Measurements from ENCODE around the gene HNRNPA0.
"Not testable (repeated sequence)": the region's sequence is repeated elsewhere in the genome, so short reads cannot be mapped to it uniquely, and the experiment has no call there.

HNRNPA0 gene

GRCh38 chr5:137754188-137754960 is at the start of gene HNRNPA0:
HNRNPA0 (minus strand) TSS chr5:137754363; CDS start chr5:137754066, 297 bp downstream.
- peak; percentile 88 for DNase-seq (ENCODE audit: low spot score)

DNA sequence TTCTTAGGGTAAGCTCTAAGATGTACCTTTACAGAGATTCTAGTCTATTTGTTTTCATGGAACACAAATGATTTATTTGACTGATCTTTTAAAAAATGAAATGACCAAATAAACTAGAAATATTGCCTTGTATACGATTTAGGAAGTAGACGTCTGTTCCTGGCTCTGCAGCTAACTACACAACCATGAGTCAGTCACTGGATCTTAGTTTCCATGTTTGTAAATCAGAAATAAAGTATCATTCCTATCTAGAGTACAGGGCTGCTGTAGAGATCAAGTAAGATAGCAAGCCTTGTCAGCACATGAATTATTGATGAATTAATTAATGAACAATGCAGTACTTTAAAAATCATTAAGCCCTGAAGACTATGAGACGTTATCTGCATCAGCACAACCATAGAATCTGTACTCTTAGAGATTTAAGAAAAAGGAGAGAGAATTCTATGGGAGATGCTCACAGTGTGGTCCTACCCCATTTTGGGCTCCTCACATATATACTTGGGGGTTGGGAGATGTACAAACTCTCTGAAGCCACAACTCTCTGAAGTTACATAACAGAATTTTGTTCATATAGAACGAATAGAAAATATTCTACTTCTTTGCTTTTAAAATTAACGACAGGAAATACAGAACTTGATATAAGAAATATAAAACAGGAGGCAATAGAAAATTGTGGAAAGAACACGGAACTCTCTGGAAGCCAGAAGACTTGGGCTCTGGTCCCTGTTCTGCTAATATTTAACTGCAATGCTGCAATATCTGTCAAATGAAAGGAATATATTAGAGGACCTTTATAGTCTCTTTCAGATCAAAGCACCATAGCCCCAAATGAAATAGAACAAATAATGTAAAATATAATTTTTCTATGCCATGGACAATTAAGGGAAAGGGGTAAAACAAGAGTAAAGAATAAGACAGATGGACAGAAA is 48.4 kb upstream of the HNRNPA0 start:
- DNase-seq (ENCODE audit: low spot score): no peak

DNA sequence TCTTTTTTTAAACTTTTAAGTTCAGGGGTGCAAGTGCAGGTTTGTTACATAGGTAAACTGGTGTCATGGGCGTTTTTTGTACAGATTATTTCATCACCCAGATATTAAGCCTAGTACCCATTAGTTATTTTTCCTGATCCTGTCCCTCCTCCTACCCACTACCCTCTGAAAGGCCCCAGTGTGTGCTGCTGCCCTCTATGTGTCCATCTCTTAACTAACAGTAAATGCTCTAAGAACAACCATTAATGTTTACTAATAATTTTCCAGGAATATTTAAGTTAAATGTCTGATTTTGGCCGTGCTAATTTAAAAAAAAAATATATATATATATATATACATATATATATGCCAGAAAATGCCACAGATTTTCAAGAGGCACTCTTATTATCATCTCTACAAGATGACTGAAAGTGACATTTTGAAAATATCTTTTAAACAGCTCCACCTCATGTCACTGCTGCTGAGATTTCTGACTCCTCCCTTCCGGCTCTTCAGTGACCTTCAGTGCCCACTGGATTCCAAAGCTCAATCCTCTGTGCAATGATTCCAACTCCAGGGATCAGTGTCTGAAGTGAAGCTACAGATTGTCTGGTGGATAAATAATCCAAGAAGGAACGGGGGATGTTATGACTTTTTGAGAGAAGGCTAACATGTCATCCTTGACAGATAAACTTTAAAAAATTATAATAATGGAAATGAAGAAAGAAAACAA is 46.7 kb upstream of the HNRNPA0 start:
- no peak for DNase-seq (ENCODE audit: low spot score)

GRCh38 chr5:137796279-137796678 is 42.1 kb upstream of the HNRNPA0 start:
- DNase-seq (ENCODE audit: low spot score): peak; percentile 16

- DNase-seq (ENCODE audit: low spot score): no peak
Observed at GRCh38 chr5:137794863-137795262, 40.7 kb upstream of the HNRNPA0 start.

DNA sequence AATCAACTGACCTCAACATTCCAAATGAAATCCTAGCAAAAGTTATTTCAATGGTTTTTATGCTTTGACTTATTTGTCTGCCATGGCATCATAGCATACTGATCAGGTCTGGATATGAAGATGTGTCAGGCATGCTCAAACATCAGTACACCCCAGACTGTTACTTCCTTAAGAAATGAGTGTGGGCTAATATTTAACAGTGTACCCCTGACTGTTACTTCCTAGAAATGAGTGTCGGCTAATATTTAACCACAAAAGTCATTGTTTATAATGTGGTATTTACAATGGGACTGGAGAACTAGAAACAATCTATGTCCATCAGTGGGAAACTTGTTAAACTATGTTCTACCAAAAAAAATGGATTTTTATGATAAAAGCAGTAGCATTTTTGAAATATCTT is 38.1 kb upstream of the HNRNPA0 start:
- DNase-seq (ENCODE audit: low spot score): no peak

DNA sequence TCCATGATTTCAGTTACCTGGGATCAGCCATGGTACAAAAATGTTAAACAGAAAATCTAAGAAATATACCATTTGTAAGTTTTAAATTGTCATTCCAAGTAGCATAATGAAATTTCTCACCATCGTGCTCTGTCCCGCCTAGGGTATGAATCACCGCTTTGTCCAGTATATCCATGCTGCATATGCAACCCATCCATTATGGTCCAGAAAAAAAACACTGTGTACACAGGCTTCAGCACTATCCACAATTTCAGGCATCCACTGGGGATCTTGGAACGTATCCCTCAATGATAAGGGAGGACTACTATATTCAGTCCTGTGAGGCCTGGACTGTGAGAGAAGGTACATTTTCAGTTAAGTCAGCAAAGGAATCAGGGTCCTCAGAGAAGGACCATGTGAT is 37.6 kb upstream of the HNRNPA0 start:
- DNase-seq (ENCODE audit: low spot score): no peak

GRCh38 chr5:137791387-137791786 is 37.2 kb upstream of the HNRNPA0 start:
- DNase-seq (ENCODE audit: low spot score): no peak

DNA sequence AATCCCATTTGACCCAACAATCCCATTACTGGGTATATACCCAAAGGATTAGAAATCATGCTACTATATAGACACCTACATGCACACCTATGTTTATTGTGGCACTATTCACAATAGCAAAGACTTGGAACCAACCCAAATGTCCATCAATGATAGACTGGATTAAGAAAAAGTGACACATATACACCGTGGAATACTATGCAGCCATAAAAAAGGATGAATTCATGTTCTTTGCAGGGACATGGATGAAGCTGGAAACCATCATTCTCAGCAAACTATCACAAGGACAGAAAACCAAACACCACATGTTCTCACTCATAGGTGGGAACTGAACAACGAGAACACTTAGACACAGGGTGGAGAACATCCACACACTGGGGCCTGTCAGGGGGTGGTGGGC is 34.4 kb upstream of the HNRNPA0 start:
- not testable (repeated sequence) for DNase-seq (ENCODE audit: low spot score)

DNA sequence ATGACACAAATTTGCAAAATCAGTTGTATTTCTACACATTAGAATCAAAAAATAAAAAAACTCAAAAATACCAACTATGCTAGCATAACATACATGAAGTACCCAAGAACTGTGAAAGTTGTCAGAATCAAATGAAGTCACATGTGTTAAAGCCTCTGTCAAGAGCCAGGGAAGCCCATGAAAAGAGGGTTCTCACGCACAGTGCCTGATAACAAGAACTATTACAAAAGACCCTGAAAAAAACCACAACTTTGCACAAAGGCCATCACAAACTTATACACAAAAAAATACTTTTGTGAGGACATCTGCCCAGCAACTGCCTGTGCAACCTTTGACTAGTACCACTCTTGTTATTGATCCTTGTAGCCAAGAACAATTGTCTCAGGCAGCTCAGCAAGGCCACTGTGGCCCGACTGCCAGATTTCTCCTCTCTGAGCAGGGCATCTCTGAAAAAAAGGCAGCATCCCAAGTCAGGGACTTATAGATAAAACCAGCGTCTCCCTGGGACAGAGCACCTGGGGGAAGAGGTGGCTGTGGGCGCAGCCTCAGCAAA is 28.9 kb upstream of the HNRNPA0 start:
- DNase-seq (ENCODE audit: low spot score): no peak

DNA sequence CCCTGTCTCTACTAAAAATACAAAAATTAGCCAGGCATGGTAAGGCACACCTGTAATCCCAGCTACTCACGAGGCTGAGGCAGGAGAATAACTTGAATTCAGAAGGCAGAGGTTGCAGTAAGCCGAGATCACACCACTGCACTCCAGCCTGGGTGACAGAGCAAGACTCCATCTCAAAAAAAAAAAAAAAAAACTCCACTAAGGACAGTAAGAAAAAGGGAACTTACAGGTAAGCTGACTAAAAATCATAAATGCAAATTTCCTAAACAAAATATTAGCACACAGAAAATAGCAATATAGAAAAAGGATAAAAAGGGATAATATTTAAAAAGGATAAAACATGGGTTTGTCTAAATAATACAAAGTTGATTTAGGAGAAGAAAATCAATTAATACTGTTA is 27.9 kb upstream of the HNRNPA0 start:
- no peak for DNase-seq (ENCODE audit: low spot score)

DNA sequence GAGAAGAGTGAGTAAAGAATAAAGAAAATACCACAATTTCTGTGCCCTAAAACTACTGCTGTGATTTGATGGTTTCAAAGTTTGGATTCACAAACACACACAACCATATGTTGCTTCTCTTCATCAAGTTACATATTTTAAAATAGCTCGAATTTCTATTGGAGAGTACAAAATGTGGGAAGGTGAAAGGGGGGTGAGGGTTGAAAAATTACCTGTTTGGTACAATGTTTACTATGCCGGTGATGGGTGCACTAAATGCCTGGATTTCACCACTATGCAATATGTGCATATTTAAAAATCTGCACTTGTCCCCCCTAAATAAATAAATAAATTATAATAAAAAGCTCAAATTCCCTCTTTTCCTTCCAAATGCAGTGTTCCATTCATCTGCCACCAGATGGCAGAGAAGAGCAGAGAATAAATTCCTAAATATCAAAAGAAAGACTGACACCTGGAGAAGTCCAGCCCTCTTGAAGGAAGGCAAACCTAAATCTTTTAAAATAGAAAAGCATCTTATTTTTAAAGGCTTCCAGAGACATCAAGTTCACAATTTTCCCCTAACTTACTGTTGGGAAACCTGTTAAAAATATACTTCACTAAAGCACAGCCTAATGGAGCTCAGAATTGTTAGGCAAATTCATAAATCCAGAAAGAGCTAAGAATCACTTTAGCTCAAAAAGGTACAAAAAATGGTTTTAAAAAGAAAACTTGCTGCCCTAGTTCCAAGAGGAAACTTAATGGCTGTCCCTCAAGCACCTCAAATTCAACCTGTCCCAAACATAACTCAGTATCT is 24.8 kb upstream of the HNRNPA0 start:
- no peak for DNase-seq (ENCODE audit: low spot score)

GRCh38 chr5:137767937-137768336 is 13.8 kb upstream of the HNRNPA0 start:
- DNase-seq (ENCODE audit: low spot score): not testable (repeated sequence)

GRCh38 chr5:137761566-137761965 is 7.4 kb upstream of the HNRNPA0 start:
- DNase-seq (ENCODE audit: low spot score): no peak

DNA sequence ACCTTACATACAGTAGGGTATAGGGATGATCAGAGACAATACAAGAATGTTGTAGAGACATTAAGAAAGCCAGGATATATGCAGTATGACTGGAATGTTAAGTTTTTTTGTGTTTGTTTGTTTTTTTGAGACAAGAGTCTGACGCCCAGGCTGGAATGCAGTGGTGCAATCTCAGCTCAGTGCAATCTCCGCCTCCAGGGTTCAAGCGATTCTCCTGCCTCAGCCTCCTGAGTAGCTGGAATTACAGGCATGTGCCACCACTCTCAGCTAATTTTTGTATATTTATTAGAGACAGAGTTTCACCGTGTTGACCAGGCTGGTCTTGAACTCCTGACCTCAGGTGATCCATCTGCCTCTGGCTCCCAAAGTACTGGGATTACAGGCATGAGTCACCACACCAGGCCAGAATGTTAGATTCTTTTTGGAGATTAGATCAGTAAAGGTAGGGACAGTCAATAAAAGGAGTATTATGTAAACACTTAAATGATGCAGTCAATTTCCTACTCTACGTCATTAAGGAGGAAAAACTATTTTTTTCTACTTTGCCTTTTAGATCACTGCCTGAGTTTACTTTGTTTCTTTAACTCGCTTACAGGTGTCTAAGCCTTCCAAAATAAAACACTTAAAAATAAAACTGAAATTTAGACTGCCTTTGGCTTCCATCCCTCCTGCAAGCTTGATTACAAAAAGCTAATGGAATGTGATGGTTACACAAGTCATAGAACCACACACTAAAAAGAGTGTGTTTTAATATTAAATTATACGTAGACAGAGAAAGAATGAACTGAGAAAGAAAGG is 6.8 kb upstream of the HNRNPA0 start:
- no peak for DNase-seq (ENCODE audit: low spot score)

- no peak for DNase-seq (ENCODE audit: low spot score)
Observed at GRCh38 chr5:137760294-137760693, 6.1 kb upstream of the HNRNPA0 start.

DNA sequence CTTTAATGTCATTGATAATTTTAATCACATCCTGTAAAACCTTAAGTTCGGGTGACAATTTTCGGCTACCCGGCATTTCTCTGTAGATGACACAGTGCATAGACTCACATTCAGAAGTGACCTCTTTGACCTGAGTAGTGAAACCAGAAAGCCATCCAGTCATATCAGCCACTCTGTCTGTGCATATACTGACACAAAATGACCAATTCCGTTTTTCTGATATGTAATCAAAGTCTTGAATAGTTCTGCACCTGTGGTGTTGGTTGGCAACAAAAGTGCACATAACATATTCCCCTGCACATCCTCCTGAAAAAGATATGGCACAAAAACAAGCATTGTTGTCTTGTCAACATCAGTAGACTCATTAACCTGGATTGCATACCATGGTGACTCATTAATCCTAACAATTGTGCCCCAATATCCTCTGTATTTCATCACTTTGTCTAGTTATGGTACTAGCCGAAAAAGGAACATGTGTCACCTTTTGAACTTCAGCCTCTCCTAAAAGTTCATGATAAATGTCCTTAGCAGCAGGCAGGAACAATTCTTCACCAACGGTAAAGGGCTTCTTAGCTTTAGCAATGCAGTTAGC is 4.6 kb upstream of the HNRNPA0 start:
- DNase-seq (ENCODE audit: low spot score): no peak

DNA sequence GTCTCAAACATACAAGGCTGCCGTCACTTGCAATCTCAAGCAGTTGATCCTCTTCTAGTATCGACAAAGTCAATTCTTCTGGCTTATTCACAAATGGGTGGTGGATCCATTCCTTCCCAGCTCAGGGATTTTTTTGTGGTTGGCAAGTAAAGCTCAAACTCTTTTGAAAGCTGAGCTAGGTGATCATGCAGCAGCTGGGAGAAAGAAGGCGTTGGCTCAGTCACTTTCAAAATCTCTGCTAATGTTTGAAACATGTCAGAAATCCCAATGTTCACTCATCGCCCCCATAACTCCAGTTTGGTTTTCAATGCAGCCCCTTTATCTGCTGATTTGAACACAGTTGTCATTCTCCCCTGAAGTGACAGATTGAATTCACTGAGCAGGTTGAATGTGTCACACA is 4.0 kb upstream of the HNRNPA0 start:
- DNase-seq (ENCODE audit: low spot score): no peak

DNA sequence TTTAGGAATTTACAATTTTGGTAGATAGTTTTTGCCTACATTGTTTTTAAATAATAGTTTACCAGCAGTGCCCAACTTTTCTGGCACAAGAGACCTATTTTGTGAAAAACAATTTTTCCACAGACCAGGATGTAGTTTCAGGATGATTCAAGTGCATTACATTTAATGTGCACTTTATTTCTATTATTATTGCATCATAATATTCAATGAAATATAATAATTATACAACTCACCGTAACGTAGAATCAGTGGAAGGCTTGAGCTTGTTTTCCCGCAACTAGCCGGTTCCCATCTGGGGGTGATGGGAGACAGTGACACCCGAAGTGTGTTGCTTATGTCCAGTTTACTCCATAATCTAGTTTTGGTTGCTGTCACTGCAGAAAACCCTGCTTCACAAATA is 3.5 kb upstream of the HNRNPA0 start:
- DNase-seq (ENCODE audit: low spot score): no peak
